Endothelial cell of umbilical vein (primary cell): ENCODE measurements around the gene CFAP45. TPM values are rescaled to one million over a fixed set of nuclear protein-coding genes. Genes with fewer than 3 reads are reported as not detected.

Experiments
- BruUV-seq: library from RNA; stranded (reverse); fragments of 400-500 nt; replicated peaks from 2 replicates; lab custom pipeline; 2021; lab: Mats Ljungman, UMichigan
- CTCF ChIA-PET: fragments of 300-600, 350-600 bp; sonication (Branson Sonifier 250); formaldehyde crosslinking; loops from one replicate; lab custom pipeline; 2021; ENCODE audit warnings: antibody characterized with exemption, inconsistent platforms; lab: Charles Lee
- POLR2A ChIA-PET: fragments of 300-600, 350-600 bp; sonication (Branson Sonifier 250); formaldehyde crosslinking; loops from one replicate; lab custom pipeline; 2021; ENCODE audit warnings: antibody characterized with exemption, inconsistent platforms; lab: Charles Lee
- DNase-seq: peaks from one replicate; pipeline ENCODE4 v3.0.0-alpha.2; 2011; ENCODE audit warnings: low read depth, low spot score
- FAIRE-seq: peaks from 2 replicates; lab custom pipeline; 2011; peaks lifted over from hg19 to GRCh38; lab: Jason Lieb, UNC
- H2AFZ ChIP-seq: 2 replicates; pipeline ENCODE4 v1.6.0; 2012; ENCODE audit warnings: low read depth, low read length, control low read depth, inconsistent platforms
- H3K27ac ChIP-seq: 2 replicates; pipeline ENCODE4 v1.5.1; 2011; ENCODE audit warnings: low read depth, mild to moderate bottlenecking, control low read depth, low read length, moderate library complexity; ENCODE audit not compliant: insufficient read depth
- H3K27me3 ChIP-seq, 2 experiments: 2 replicates each; pipeline versions ENCODE4 v1.6.0 to v1.6.1; 2011; ENCODE audit warnings: low read length in 2 of 2, mixed read lengths in 1 of 2; ENCODE audit not compliant: control insufficient read depth in 2 of 2, insufficient read depth in 2 of 2
- H3K36me3 ChIP-seq, 2 experiments: 2 replicates in 1 of 2; 3 replicates in 1 of 2; pipeline ENCODE4 v1.5.1; 2011; ENCODE audit warnings: low read length in 2 of 2, mild to moderate bottlenecking in 1 of 2, moderate library complexity in 1 of 2; ENCODE audit not compliant: control insufficient read depth in 2 of 2, insufficient read depth in 2 of 2; ENCODE audit errors: extremely low read depth in 1 of 2
- H3K4me1 ChIP-seq: 3 replicates; pipeline ENCODE4 v1.5.1; 2011; ENCODE audit warnings: mild to moderate bottlenecking, low read length; ENCODE audit not compliant: control insufficient read depth, insufficient read depth; ENCODE audit errors: extremely low read depth
- H3K4me2 ChIP-seq: 2 replicates; pipeline ENCODE4 v1.6.1; 2011; ENCODE audit warnings: low read length, control low read depth, mixed read lengths; ENCODE audit not compliant: insufficient read depth
- H3K4me3 ChIP-seq, 3 experiments: fragments of 200-600 bp in 1 of 3; sonication (generic), shearing (Covaris generic) in 1 of 3; replicated peaks in 1 of 3; 2 replicates each; pipeline ENCODE4 v1.5.1; 2011 to 2016; ENCODE audit warnings: control low read depth in 3 of 3, low read length in 3 of 3, mild to moderate bottlenecking in 2 of 3, inconsistent platforms in 1 of 3, low read depth in 1 of 3, moderate library complexity in 1 of 3; ENCODE audit not compliant: insufficient read depth in 1 of 3
- H3K79me2 ChIP-seq: 2 replicates; pipeline ENCODE4 v1.6.0; 2012; ENCODE audit warnings: low read length, inconsistent platforms; ENCODE audit not compliant: control insufficient read depth, insufficient read depth
- H3K9ac ChIP-seq: replicated peaks from 2 replicates; pipeline ENCODE3; 2011; ENCODE audit warnings: low read length, control low read depth; ENCODE audit not compliant: insufficient read depth; ENCODE audit errors: extremely low read depth
- H3K9me1 ChIP-seq: replicated peaks from 3 replicates; pipeline ENCODE4 v1.6.0; 2011; ENCODE audit warnings: mild to moderate bottlenecking, low read length; ENCODE audit not compliant: control insufficient read depth, insufficient read depth; ENCODE audit errors: extremely low read depth
- H3K9me3 ChIP-seq: replicated peaks from 2 replicates; pipeline ENCODE4 v1.5.1; 2012; ENCODE audit warnings: low read length, inconsistent platforms; ENCODE audit not compliant: control insufficient read depth, insufficient read depth
- H4K20me1 ChIP-seq: replicated peaks from 2 replicates; pipeline ENCODE3; 2011; ENCODE audit warnings: mild to moderate bottlenecking, low read length; ENCODE audit not compliant: control insufficient read depth, insufficient read depth; ENCODE audit errors: extremely low read depth
- GATA2 ChIP-seq: IDR thresholded peaks from 2 replicates; pipeline ENCODE4 v1.7.0; 2011; ENCODE audit warnings: low read depth, mild to moderate bottlenecking, moderate library complexity, mixed read lengths, low read length; ENCODE audit not compliant: insufficient read length, insufficient read depth
- MAX ChIP-seq: IDR thresholded peaks from 2 replicates; pipeline ENCODE4 v1.6.1; 2011; ENCODE audit not compliant: insufficient read depth, insufficient read length
- MYC ChIP-seq: IDR thresholded peaks from one replicate; pipeline ENCODE4 v1.6.1; 2011; ENCODE audit warnings: mild to moderate bottlenecking, low read depth, low read length
- POLR2AphosphoS5 ChIP-seq: IDR thresholded peaks from 2 replicates; pipeline ENCODE4 v1.6.1; 2012; ENCODE audit warnings: low read depth, mild to moderate bottlenecking, control low read depth, low read length, moderate library complexity; ENCODE audit not compliant: insufficient read depth
- dilution Hi-C: fragments of 300-500 bp; cut with MboI; formaldehyde crosslinking; loops from one replicate; pipeline ENCODE4 v1.15.0; 2019; ENCODE audit warnings: low sequenced_read_pairs; ENCODE audit not compliant: extremely low pct_ligation_motif_present
- intact Hi-C: fragments of 100-400 bp; cut with micrococcal nuclease; formaldehyde crosslinking; loops from one replicate; pipeline ENCODE4 v1.10.0; 2022
- polyA plus RNA-seq, 4 experiments: library from polyadenylated mRNA; depleted of rRNA in 3 of 4; stranded (reverse) in 3 of 4; unstranded in 1 of 4; fragments of >200 nt; gene quantifications; 2 replicates each; pipeline versions ENCODE4 v1.2.1 to v1.2.3, GENCODE V29; 2011 to 2012; ENCODE audit warnings: missing spikeins in 1 of 4
- total RNA-seq: library from RNA; stranded (reverse); gene quantifications from 2 replicates; pipeline ENCODE4 v1.2.3, GENCODE V29; 2021

CFAP45 gene
- total and polyA plus RNA-seq, 2 donors (not counting 3 experiments of a cell fraction or from before 2014, with no cell fraction given) = 0.25 to 2.5 TPM

GRCh38 chr1:159923203-159924024 lies 23.4 kb upstream of the CFAP45 start:
- peak overlapping the region; percentile 98 for H3K27ac ChIP-seq
- peaks cover 62% of the 10 kb centered on the region for H3K79me2 ChIP-seq
- peaks cover 27% of the 10 kb centered on the region for H3K4me1 ChIP-seq
- H3K9ac ChIP-seq = peak overlapping the region; percentile 100
- FAIRE-seq = peak; percentile 96
- dilution Hi-C loops = no loop called here
- TF ChIP-seq POLR2AphosphoS5 (peak; percentile 13), MYC (no peak), GATA2 (no peak), MAX (no peak)
- no peaks in the 10 kb centered on the region for H3K27me3 ChIP-seq
- no peak overlapping the region for H2AFZ ChIP-seq
- ChIA-PET POLR2A (interaction anchor here (1.0 to 2.3 kb wide), 5 partner anchors 7 to 33 kb away, joined by 4 to 9 read pairs (median 6); partner anchors contain the start of gene IGSF9), CTCF (interaction anchor here (1.1 to 7.5 kb wide), 7 partner anchors 9 to 143 kb away, joined by 3 to 71 read pairs (median 5); partner anchors contain the start of gene DUSP23)
- H3K4me2 ChIP-seq = peak overlapping the region; percentile 85
- peaks cover 7 to 19% of the 10 kb centered on the region in 2 experiments for H3K36me3 ChIP-seq
- BruUV-seq = no TSS peak
- DNase-seq = peak; percentile 95
- intact Hi-C loops = loop anchor here (1.0 to 10.0 kb wide), 7 partner anchors 7 to 1909 kb away; no protein-coding TSS in a partner anchor
- H3K4me3 ChIP-seq = peak overlapping the region; percentile 46 to 78 (median 71)
- H3K9me1 ChIP-seq = no peaks in the 10 kb centered on the region
- H4K20me1 ChIP-seq = no peaks in the 10 kb centered on the region
- H3K9me3 ChIP-seq = no peaks in the 10 kb centered on the region
